HG03565 (cell line): ENCODE measurements around the gene MYLK3.

Experiments used
- ATAC-seq: cut with Tn5 transposase; IDR thresholded peaks from one replicate; pipeline ENCODE4 v1.9.1; 2021; ENCODE audit warnings: mild to moderate bottlenecking, moderate library complexity; ENCODE audit not compliant: unreplicated experiment

MYLK3 gene

GRCh38 chr16:46728806-46729205 lies 19.3 kb downstream of the MYLK3 start:
- no peak for ATAC-seq

GRCh38 chr16:46727630-46728029 lies 20.5 kb downstream of the MYLK3 start:
- ATAC-seq, result no peak

- ATAC-seq, result no peak
Measured at GRCh38 chr16:46727184-46727583, 21.0 kb downstream of the MYLK3 start.

- ATAC-seq, result no peak
Measured at GRCh38 chr16:46721885-46722284, 26.3 kb downstream of the MYLK3 start.

GRCh38 chr16:46720619-46721018 lies 27.5 kb downstream of the MYLK3 start:
- no peak for ATAC-seq

- no peak for ATAC-seq
Measured at GRCh38 chr16:46719528-46719927, 28.6 kb downstream of the MYLK3 start.

- ATAC-seq, result no peak
Measured at GRCh38 chr16:46718214-46718613, 29.9 kb downstream of the MYLK3 start.

GRCh38 chr16:46717692-46718091 lies 30.5 kb downstream of the MYLK3 start:
- no peak for ATAC-seq

- no peak for ATAC-seq
Measured at GRCh38 chr16:46715769-46716305, 32.3 kb downstream of the MYLK3 start.

- no peak for ATAC-seq
Measured at GRCh38 chr16:46714797-46715591, 33.1 kb downstream of the MYLK3 start.

GRCh38 chr16:46713634-46714033 lies 34.5 kb downstream of the MYLK3 start:
- no peak for ATAC-seq

GRCh38 chr16:46712911-46713310 lies 35.2 kb downstream of the MYLK3 start:
- no peak for ATAC-seq

GRCh38 chr16:46711106-46712058 lies 36.8 kb downstream of the MYLK3 start:
- no peak for ATAC-seq

- no peak for ATAC-seq
Measured at GRCh38 chr16:46709469-46710005, 38.6 kb downstream of the MYLK3 start.

- no peak for ATAC-seq
Measured at GRCh38 chr16:46706642-46707041, 41.5 kb downstream of the MYLK3 start.

GRCh38 chr16:46702030-46702429 lies 46.1 kb downstream of the MYLK3 start:
- ATAC-seq, result no peak

GRCh38 chr16:46701615-46702014 lies 46.5 kb downstream of the MYLK3 start:
- no peak for ATAC-seq

- ATAC-seq, result no peak
Measured at GRCh38 chr16:46700048-46700447, 48.1 kb downstream of the MYLK3 start.

GRCh38 chr16:46696957-46697356 lies 51.2 kb downstream of the MYLK3 start:
- ATAC-seq, result no peak

GRCh38 chr16:46695937-46696336 lies 52.2 kb downstream of the MYLK3 start:
- no peak for ATAC-seq

- ATAC-seq, result no peak
Measured at GRCh38 chr16:46693598-46693997, 54.5 kb downstream of the MYLK3 start.
